Liver (tissue), 9 donors: ENCODE results near the gene CTNNA2. TPM values are rescaled to one million over a fixed set of nuclear protein-coding genes. Genes with fewer than 3 reads are reported as not detected.

Experiments
- DNase-seq: peaks from one replicate; pipeline ENCODE4 v3.0.0-alpha.2; 2017; ENCODE audit warnings: low spot score
- H3K27ac ChIP-seq, 2 donors: one replicate each; pipeline ENCODE4 v1.7.0; 2013; ENCODE audit warnings: inconsistent platforms in 2 of 2, low read length in 2 of 2, control low read depth in 1 of 2, low read depth in 1 of 2, mild to moderate bottlenecking in 1 of 2
- H3K27me3 ChIP-seq, 4 donors: one replicate each; pipeline versions ENCODE4 v1.6.1 to v1.7.0; 2013; ENCODE audit warnings: low read length in 3 of 4, inconsistent platforms in 1 of 4, mild to moderate bottlenecking in 1 of 4, moderate library complexity in 1 of 4; ENCODE audit not compliant: control insufficient read depth in 4 of 4, insufficient read depth in 4 of 4
- H3K36me3 ChIP-seq, 4 donors: one replicate each; pipeline versions ENCODE4 v1.6.1 to v1.7.0; 2013; ENCODE audit warnings: low read length in 3 of 4, mild to moderate bottlenecking in 3 of 4, low read depth in 1 of 4, moderate library complexity in 1 of 4; ENCODE audit not compliant: control insufficient read depth in 4 of 4, insufficient read depth in 3 of 4
- H3K4me1 ChIP-seq, 4 donors: one replicate each; pipeline versions ENCODE4 v1.6.1 to v1.7.0; 2013; ENCODE audit warnings: low read length in 3 of 4, mild to moderate bottlenecking in 3 of 4, moderate library complexity in 1 of 4; ENCODE audit not compliant: control insufficient read depth in 4 of 4, insufficient read depth in 4 of 4
- H3K4me3 ChIP-seq, 3 donors: one replicate each; pipeline versions ENCODE4 v1.6.1 to v1.7.0; 2013; ENCODE audit warnings: low read length in 3 of 3, control low read depth in 1 of 3, low read depth in 1 of 3, mild to moderate bottlenecking in 1 of 3
- H3K9ac ChIP-seq, 2 donors: one replicate each; pipeline ENCODE4 v1.7.0; 2013; ENCODE audit warnings: low read length in 2 of 2, mild to moderate bottlenecking in 2 of 2, moderate library complexity in 2 of 2, control low read depth in 1 of 2, low read depth in 1 of 2
- H3K9me3 ChIP-seq, 4 donors: one replicate each; pipeline versions ENCODE4 v1.6.1 to v1.7.0; 2013; ENCODE audit warnings: low read length in 3 of 4; ENCODE audit not compliant: control insufficient read depth in 4 of 4
- ATF3 ChIP-seq: IDR thresholded peaks from 2 replicates; pipeline ENCODE4 v1.6.1; 2016; ENCODE audit warnings: antibody characterized with exemption
- EGR1 ChIP-seq, 2 donors: IDR thresholded peaks; 2 replicates each; pipeline ENCODE4 v1.6.1; 2016 to 2018; ENCODE audit warnings: antibody characterized with exemption in 2 of 2, low read depth in 2 of 2
- FOXA1 ChIP-seq: IDR thresholded peaks from 2 replicates; pipeline ENCODE4 v1.6.1; 2016; ENCODE audit warnings: antibody characterized with exemption
- FOXA2 ChIP-seq: IDR thresholded peaks from 2 replicates; pipeline ENCODE4 v1.6.1; 2016; ENCODE audit warnings: antibody characterized with exemption
- GABPA ChIP-seq, 2 donors: IDR thresholded peaks in 1 of 2; conservative IDR thresholded peaks in 1 of 2; 2 replicates each; pipeline ENCODE4 v1.6.1; 2016; ENCODE audit warnings: antibody characterized with exemption in 2 of 2, mild to moderate bottlenecking in 1 of 2, moderate library complexity in 1 of 2
- HNF4G ChIP-seq: IDR thresholded peaks from 2 replicates; pipeline ENCODE4 v1.6.1; 2016; ENCODE audit warnings: antibody characterized with exemption
- JUND ChIP-seq, 2 donors: IDR thresholded peaks; 2 replicates each; pipeline ENCODE4 v1.6.1; 2016; ENCODE audit warnings: antibody characterized with exemption in 2 of 2
- MAX ChIP-seq: IDR thresholded peaks from 2 replicates; pipeline ENCODE4 v1.6.1; 2016; ENCODE audit warnings: antibody characterized with exemption
- RAD21 ChIP-seq, 2 donors: IDR thresholded peaks; 2 replicates each; pipeline ENCODE4 v1.6.1; 2016; ENCODE audit warnings: antibody characterized with exemption in 2 of 2, mild to moderate bottlenecking in 2 of 2
- SP1 ChIP-seq: IDR thresholded peaks from 2 replicates; pipeline ENCODE4 v1.6.1; 2018; ENCODE audit warnings: antibody characterized with exemption, mild to moderate bottlenecking
- TAF1 ChIP-seq: conservative IDR thresholded peaks from 2 replicates; pipeline ENCODE4 v1.6.1; 2016; ENCODE audit warnings: antibody characterized with exemption, mild to moderate bottlenecking
- YY1 ChIP-seq: IDR thresholded peaks from 2 replicates; pipeline ENCODE4 v1.6.1; 2016; ENCODE audit warnings: antibody characterized with exemption, mild to moderate bottlenecking
- ZBTB33 ChIP-seq: IDR thresholded peaks from 2 replicates; pipeline ENCODE4 v1.6.1; 2016; ENCODE audit warnings: antibody characterized with exemption
- WGBS: extraction: QIAGEN DNeasy Blood & Tissue Kit; methylation state at CpG from one replicate; pipeline ENCODE4 v1.1.7; 2013; 5-methylcytosine and 5-hydroxymethylcytosine counted together
- polyA plus RNA-seq, 2 donors: library from polyadenylated mRNA; stranded (reverse) in 1 of 2; unstranded in 1 of 2; fragments of 200-250 nt in 1 of 2; fragments of >200 nt in 1 of 2; fragmentation: Nextera tagmentation in 1 of 2; extraction: Ambion mirVana in 1 of 2; gene quantifications; one replicate each; pipeline versions ENCODE4 v1.2.1 to v1.2.3, GENCODE V29; 2013 to 2015
- total RNA-seq, 2 donors: library from RNA; depleted of rRNA; stranded (reverse); fragments of >200 nt; gene quantifications; one replicate each; pipeline ENCODE4 v1.2.3, GENCODE V29; 2014
- TF ChIP-seq, protein P1 (sequence below): fragments of 150-350 bp; IDR thresholded peaks from 2 replicates; pipeline ENCODE4 v1.5.1; 2017; ENCODE audit warnings: improper control_type of control experiment, low read depth, low read length; ENCODE audit not compliant: missing input control
- TF ChIP-seq, protein P2 (sequence below): IDR thresholded peaks from 2 replicates; pipeline ENCODE4 v1.6.1; 2016; ENCODE audit warnings: antibody characterized with exemption, mild to moderate bottlenecking
- donor health status: healthy.
- donor health status: healthy.
- donor health status: healthy.
- donor health status: healthy.
- donor health status: healthy.

Gene CTNNA2
- total and polyA plus RNA-seq, 4 donors, result 0.05 TPM; not detected in 3

DNA sequence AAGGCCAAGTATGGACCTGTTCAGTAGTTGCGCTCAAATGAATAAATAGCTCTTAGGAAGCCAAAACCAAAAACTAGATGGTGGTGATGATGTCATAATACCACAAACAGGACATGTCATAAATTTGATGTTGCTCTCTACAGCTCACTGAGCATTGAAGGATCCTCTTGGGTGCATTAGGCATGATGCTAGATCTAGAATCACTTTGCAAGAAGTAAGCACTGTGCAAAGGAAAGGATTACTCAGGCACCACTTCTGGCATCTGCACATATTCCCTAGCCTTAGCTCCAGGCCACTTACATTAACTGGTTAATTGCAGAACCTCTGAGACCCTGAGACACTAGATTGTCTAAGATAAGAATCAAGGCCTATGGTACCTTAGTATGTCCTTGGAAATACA lies 733.7 kb downstream of the CTNNA2 start:
- no peak overlapping the region for H3K4me3 ChIP-seq
- no peak for TF ChIP-seq FOXA1
- TF ChIP-seq YY1, result no peak
- TF ChIP-seq, protein P1, sequence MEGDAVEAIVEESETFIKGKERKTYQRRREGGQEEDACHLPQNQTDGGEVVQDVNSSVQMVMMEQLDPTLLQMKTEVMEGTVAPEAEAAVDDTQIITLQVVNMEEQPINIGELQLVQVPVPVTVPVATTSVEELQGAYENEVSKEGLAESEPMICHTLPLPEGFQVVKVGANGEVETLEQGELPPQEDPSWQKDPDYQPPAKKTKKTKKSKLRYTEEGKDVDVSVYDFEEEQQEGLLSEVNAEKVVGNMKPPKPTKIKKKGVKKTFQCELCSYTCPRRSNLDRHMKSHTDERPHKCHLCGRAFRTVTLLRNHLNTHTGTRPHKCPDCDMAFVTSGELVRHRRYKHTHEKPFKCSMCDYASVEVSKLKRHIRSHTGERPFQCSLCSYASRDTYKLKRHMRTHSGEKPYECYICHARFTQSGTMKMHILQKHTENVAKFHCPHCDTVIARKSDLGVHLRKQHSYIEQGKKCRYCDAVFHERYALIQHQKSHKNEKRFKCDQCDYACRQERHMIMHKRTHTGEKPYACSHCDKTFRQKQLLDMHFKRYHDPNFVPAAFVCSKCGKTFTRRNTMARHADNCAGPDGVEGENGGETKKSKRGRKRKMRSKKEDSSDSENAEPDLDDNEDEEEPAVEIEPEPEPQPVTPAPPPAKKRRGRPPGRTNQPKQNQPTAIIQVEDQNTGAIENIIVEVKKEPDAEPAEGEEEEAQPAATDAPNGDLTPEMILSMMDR, result no peak
- no peak for TF ChIP-seq JUND (IDR thresholded peaks at IDR 0.05)
- TF ChIP-seq HNF4G, result no peak
- TF ChIP-seq SP1, result no peak
- no peak for TF ChIP-seq GABPA (IDR thresholded peaks at IDR 0.05 in 1 of 2, conservative IDR thresholded peaks at IDR 0.05 in 1 of 2)
- TF ChIP-seq, protein P2, sequence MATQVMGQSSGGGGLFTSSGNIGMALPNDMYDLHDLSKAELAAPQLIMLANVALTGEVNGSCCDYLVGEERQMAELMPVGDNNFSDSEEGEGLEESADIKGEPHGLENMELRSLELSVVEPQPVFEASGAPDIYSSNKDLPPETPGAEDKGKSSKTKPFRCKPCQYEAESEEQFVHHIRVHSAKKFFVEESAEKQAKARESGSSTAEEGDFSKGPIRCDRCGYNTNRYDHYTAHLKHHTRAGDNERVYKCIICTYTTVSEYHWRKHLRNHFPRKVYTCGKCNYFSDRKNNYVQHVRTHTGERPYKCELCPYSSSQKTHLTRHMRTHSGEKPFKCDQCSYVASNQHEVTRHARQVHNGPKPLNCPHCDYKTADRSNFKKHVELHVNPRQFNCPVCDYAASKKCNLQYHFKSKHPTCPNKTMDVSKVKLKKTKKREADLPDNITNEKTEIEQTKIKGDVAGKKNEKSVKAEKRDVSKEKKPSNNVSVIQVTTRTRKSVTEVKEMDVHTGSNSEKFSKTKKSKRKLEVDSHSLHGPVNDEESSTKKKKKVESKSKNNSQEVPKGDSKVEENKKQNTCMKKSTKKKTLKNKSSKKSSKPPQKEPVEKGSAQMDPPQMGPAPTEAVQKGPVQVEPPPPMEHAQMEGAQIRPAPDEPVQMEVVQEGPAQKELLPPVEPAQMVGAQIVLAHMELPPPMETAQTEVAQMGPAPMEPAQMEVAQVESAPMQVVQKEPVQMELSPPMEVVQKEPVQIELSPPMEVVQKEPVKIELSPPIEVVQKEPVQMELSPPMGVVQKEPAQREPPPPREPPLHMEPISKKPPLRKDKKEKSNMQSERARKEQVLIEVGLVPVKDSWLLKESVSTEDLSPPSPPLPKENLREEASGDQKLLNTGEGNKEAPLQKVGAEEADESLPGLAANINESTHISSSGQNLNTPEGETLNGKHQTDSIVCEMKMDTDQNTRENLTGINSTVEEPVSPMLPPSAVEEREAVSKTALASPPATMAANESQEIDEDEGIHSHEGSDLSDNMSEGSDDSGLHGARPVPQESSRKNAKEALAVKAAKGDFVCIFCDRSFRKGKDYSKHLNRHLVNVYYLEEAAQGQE, result no peak
- TF ChIP-seq FOXA2, result no peak
- H3K27me3 ChIP-seq, result no peaks in the 10 kb centered on the region
- H3K9ac ChIP-seq, result no peak overlapping the region
- no peak for DNase-seq
- WGBS, result 96% methylated on average over 1 of the region's 1 CpG
- no peak overlapping the region for H3K27ac ChIP-seq
- H3K9me3 ChIP-seq, result no peaks in the 10 kb centered on the region
- H3K36me3 ChIP-seq, result no peaks in the 10 kb centered on the region
- H3K4me1 ChIP-seq, result no peaks in the 10 kb centered on the region

DNA sequence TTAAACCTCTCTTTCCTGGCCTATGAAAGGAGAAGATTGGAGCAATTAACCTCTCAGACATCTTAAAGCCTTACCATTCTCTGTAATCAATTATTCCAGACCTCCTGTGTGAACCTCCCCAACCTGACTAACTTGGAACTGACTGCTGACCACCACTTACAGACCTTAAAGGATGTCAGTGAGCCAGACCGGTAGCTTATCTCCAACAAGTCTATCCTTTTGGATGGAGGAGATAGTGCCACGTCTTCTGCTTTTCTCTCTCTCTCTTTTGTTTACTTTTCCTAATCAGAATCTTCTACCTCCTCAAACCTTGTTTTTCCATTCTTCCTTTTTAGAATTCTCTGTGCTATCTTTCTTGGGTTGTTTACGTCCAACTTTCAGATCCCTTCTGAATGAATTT lies 734.5 kb downstream of the CTNNA2 start:
- no peaks in the 10 kb centered on the region for H3K4me1 ChIP-seq
- no peaks in the 10 kb centered on the region for H3K36me3 ChIP-seq
- no peak overlapping the region for H3K27ac ChIP-seq
- no peaks in the 10 kb centered on the region for H3K9me3 ChIP-seq
- H3K9ac ChIP-seq, result no peak overlapping the region
- 60% methylated on average over 3 of the region's 3 CpGs for WGBS
- TF ChIP-seq EGR1 (IDR thresholded peaks at IDR 0.05; ENCODE audit: low read depth in 2 of 2), result no peak
- TF ChIP-seq MAX, result no peak
- TF ChIP-seq ATF3, result no peak
- no peak for TF ChIP-seq RAD21 (IDR thresholded peaks at IDR 0.05)
- no peak for TF ChIP-seq YY1
- DNase-seq, result no peak
- H3K4me3 ChIP-seq, result no peak overlapping the region
- H3K27me3 ChIP-seq, result no peaks in the 10 kb centered on the region

- H3K36me3 ChIP-seq, result no peaks in the 10 kb centered on the region
- WGBS, result 74% methylated on average over 3 of the region's 3 CpGs
- no peak overlapping the region for H3K4me3 ChIP-seq
- H3K9ac ChIP-seq, result no peak overlapping the region
- TF ChIP-seq RAD21 (IDR thresholded peaks at IDR 0.05), result no peak
- no peak for TF ChIP-seq TAF1
- TF ChIP-seq MAX, result no peak
- no peak for TF ChIP-seq ZBTB33
- TF ChIP-seq SP1, result no peak
- H3K9me3 ChIP-seq, result no peaks in the 10 kb centered on the region
- no peak for DNase-seq
- no peaks in the 10 kb centered on the region for H3K27me3 ChIP-seq
- no peaks in the 10 kb centered on the region for H3K4me1 ChIP-seq
- H3K27ac ChIP-seq, result no peak overlapping the region
Measured at GRCh38 chr2:80248146-80248545, 735.3 kb downstream of the CTNNA2 start.
